ENCODE results near the gene SNRNP25.

DNA sequence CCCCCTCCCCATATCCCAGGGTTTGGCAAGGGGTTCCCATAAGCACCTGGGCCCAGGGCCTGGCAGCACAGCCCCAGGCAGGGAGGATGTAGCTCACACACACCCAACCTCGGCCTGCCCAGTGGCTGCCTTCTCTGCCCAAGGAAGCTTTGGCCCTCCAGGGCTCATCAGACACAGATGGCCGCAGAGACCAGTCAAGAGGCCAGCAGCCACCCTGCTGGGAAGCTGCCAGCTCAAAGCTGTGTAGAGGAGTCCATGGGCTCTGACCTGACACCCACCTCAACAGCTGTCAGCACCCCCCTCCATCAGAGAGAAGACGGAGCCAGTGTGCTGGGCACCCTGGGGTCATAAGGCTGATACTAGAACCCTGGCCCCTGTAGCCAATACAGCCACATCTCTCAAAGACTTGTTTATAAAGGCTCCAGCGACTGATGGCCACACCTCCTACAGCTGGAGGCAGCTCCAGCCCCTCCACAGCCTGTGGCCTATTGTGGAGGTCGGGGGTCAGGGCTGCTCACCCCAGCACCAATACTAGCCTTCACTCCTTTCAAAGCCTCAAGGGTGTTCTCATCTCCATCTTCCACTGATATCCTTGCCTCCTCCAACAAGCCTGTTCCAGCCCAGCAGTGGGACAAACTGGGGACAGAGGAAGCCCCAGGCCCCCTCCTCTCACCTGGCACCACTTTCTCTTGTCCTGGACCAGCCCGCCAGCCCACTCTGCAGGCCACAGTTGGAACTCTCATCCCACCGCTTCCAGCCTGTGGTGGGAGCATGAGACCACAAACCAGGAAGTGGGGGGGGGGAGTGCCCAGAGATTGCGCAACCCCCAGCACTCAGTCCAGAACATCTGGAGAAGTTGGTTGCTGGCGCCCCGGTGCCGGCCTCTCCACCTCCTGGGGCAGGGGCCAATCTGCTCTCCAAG, 22.2 kb downstream of the SNRNP25 start:
- TF ChIP-seq, protein P1, sequence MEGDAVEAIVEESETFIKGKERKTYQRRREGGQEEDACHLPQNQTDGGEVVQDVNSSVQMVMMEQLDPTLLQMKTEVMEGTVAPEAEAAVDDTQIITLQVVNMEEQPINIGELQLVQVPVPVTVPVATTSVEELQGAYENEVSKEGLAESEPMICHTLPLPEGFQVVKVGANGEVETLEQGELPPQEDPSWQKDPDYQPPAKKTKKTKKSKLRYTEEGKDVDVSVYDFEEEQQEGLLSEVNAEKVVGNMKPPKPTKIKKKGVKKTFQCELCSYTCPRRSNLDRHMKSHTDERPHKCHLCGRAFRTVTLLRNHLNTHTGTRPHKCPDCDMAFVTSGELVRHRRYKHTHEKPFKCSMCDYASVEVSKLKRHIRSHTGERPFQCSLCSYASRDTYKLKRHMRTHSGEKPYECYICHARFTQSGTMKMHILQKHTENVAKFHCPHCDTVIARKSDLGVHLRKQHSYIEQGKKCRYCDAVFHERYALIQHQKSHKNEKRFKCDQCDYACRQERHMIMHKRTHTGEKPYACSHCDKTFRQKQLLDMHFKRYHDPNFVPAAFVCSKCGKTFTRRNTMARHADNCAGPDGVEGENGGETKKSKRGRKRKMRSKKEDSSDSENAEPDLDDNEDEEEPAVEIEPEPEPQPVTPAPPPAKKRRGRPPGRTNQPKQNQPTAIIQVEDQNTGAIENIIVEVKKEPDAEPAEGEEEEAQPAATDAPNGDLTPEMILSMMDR (IDR thresholded peaks at IDR 0.05) = peak in 5 of 12 donors; percentile 5 to 42 (median 26)
- peak in 1 of 2 donors; percentile 39 for TF ChIP-seq POLR2A (IDR thresholded peaks at IDR 0.05)
